ENCODE measurements around the gene LRRC7.
"Not testable (repeated sequence)": the region's sequence is repeated elsewhere in the genome, so short reads cannot be mapped to it uniquely, and the experiment has no call there.

Gene LRRC7

GRCh38 chr1:69693921-69694675 lies 126.4 kb downstream of the LRRC7 start:
- no peak for DNase-seq
- no peak for TF ChIP-seq GATA1 (IDR thresholded peaks at IDR 0.05; ENCODE audit: low read depth, low read length)
- TF ChIP-seq POLR2A (IDR thresholded peaks at IDR 0.05; ENCODE audit: low read length): no peak

- peak; percentile 49 to 85 for DNase-seq
- TF ChIP-seq GATA1 (IDR thresholded peaks at IDR 0.05; ENCODE audit: low read depth, low read length) (no peak), POLR2A (IDR thresholded peaks at IDR 0.05; ENCODE audit: low read length) (no peak)
Measured at GRCh38 chr1:69697340-69697739, 129.6 kb downstream of the LRRC7 start.

- TF ChIP-seq GATA1 (IDR thresholded peaks at IDR 0.05; ENCODE audit: low read depth, low read length): no peak
- no peak for TF ChIP-seq POLR2A (IDR thresholded peaks at IDR 0.05; ENCODE audit: low read length)
- DNase-seq: peak; percentile 39 to 40
Measured at GRCh38 chr1:69700770-69701169, 133.0 kb downstream of the LRRC7 start.

- peak; percentile 3 to 4 for DNase-seq
- no peak for TF ChIP-seq GATA1 (IDR thresholded peaks at IDR 0.05; ENCODE audit: low read depth, low read length)
- TF ChIP-seq POLR2A (IDR thresholded peaks at IDR 0.05; ENCODE audit: low read length): no peak
Measured at GRCh38 chr1:69702085-69702484, 134.4 kb downstream of the LRRC7 start.

- no peak for DNase-seq
- TF ChIP-seq POLR2A (IDR thresholded peaks at IDR 0.05; ENCODE audit: low read length): no peak
- no peak for TF ChIP-seq GATA1 (IDR thresholded peaks at IDR 0.05; ENCODE audit: low read depth, low read length)
Measured at GRCh38 chr1:69706473-69706872, 138.8 kb downstream of the LRRC7 start.

- no peak for DNase-seq
- no peak for TF ChIP-seq GATA1 (IDR thresholded peaks at IDR 0.05; ENCODE audit: low read depth, low read length)
- no peak for TF ChIP-seq POLR2A (IDR thresholded peaks at IDR 0.05; ENCODE audit: low read length)
Measured at GRCh38 chr1:69707103-69707502, 139.4 kb downstream of the LRRC7 start.

- DNase-seq: no peak
Measured at GRCh38 chr1:69710484-69711189, 142.9 kb downstream of the LRRC7 start.

GRCh38 chr1:69711190-69711930 lies 143.6 kb downstream of the LRRC7 start:
- DNase-seq: no peak
- TF ChIP-seq POLR2A (IDR thresholded peaks at IDR 0.05; ENCODE audit: low read length): no peak
- TF ChIP-seq GATA1 (IDR thresholded peaks at IDR 0.05; ENCODE audit: low read depth, low read length): no peak

More at GRCh38 chr1:69710484-69711189, 142.9 kb downstream of the LRRC7 start:
- TF ChIP-seq POLR2A (IDR thresholded peaks at IDR 0.05; ENCODE audit: low read length) (no peak), GATA1 (IDR thresholded peaks at IDR 0.05; ENCODE audit: low read depth, low read length) (no peak)

GRCh38 chr1:69717834-69718233 lies 150.1 kb downstream of the LRRC7 start:
- not testable (repeated sequence) for DNase-seq

GRCh38 chr1:69728206-69728605 lies 160.5 kb downstream of the LRRC7 start:
- TF ChIP-seq POLR2A (IDR thresholded peaks at IDR 0.05; ENCODE audit: low read length) (no peak), GATA1 (IDR thresholded peaks at IDR 0.05; ENCODE audit: low read depth, low read length) (no peak)
- no peak for DNase-seq

- no peak for DNase-seq
- no peak for TF ChIP-seq GATA1 (IDR thresholded peaks at IDR 0.05; ENCODE audit: low read depth, low read length)
- no peak for TF ChIP-seq POLR2A (IDR thresholded peaks at IDR 0.05; ENCODE audit: low read length)
Measured at GRCh38 chr1:69733061-69733460, 165.3 kb downstream of the LRRC7 start.

- peak; percentile 72 to 82 for DNase-seq
- TF ChIP-seq GATA1 (IDR thresholded peaks at IDR 0.05; ENCODE audit: low read depth, low read length): no peak
- TF ChIP-seq POLR2A (IDR thresholded peaks at IDR 0.05; ENCODE audit: low read length): no peak
Measured at GRCh38 chr1:69737527-69738185, 169.9 kb downstream of the LRRC7 start.

- TF ChIP-seq GATA1 (IDR thresholded peaks at IDR 0.05; ENCODE audit: low read depth, low read length) (no peak), POLR2A (IDR thresholded peaks at IDR 0.05; ENCODE audit: low read length) (no peak)
Measured at GRCh38 chr1:69738458-69739250, 170.9 kb downstream of the LRRC7 start.

More at GRCh38 chr1:69738458-69739250, 170.9 kb downstream of the LRRC7 start:
- no peak for DNase-seq

Measured in erythroblast (primary cell).